Peyer's patch (tissue), 4 donors: ENCODE results near the gene REPS1.

Experiments
- CTCF ChIP-seq, 6 experiments: fragments of 450-650 bp in 4 of 6; fragments of 200-600 bp in 2 of 6; sonication (generic) in 1 of 6; IDR thresholded peaks; one replicate each; pipeline ENCODE4 v1.5.1; 2017 to 2019; ENCODE audit warnings: antibody characterized with exemption in 6 of 6, mild to moderate bottlenecking in 3 of 6, moderate library complexity in 1 of 6
- POLR2A ChIP-seq, 2 donors: fragments of 450-650 bp; IDR thresholded peaks; one replicate each; pipeline ENCODE4 v1.5.1; 2017; ENCODE audit warnings: antibody characterized with exemption in 2 of 2, mild to moderate bottlenecking in 2 of 2, moderate library complexity in 2 of 2

DNA sequence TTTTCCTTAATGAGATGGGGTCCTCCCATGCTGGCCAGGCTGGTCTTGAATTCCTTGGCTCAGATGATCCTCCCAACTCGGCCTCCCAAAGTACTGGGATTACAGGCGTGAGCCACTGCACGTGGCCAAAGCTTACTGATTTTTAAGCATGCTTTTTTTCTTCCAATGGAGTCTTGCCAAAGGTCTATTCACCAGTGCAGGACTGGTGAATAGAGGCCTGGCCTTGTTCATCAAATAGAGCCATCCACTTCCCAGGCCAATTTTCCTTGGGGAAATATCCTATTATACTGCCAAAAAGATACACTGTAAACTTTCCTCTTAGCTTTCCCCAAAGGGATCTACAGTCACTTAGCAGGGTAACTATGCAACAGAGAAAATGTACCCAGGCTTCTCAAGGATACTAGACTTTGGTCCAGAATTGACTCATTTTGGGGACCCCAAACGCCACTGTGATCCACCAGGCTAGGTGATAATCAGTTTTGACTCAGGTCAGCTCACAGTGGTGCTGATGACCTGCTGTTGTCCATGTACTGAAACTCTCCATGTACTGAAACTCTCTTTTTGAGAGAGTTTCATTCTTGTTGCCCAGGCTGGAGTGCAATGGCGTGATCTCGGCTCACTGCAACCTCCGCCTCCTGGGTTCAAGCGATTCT lies 91.8 kb downstream of the REPS1 start:
- TF ChIP-seq CTCF (IDR thresholded peaks at IDR 0.05) (no peak), POLR2A (IDR thresholded peaks at IDR 0.05) (no peak)
